Fibroblast of lung (primary cell): ENCODE results near the gene PCID2.

ENCODE experiments used
- CTCF ChIP-seq, 2 donors: IDR thresholded peaks in 1 of 2; conservative IDR thresholded peaks in 1 of 2; 1 replicate in 1 of 2; 2 replicates in 1 of 2; pipeline ENCODE4 v1.5.1; 2011 to 2012; ENCODE audit warnings: low read length in 2 of 2, control low read depth in 1 of 2, inconsistent platforms in 1 of 2, low read depth in 1 of 2, mild to moderate bottlenecking in 1 of 2
- EZH2 ChIP-seq: IDR thresholded peaks from 2 replicates; pipeline ENCODE4 v1.5.1; 2012; ENCODE audit warnings: low read length, control low read depth, mild to moderate bottlenecking; ENCODE audit errors: missing control alignments

GRCh38 chr13:113219256-113219940 is 10.9 kb upstream of the PCID2 start:
- TF ChIP-seq CTCF (conservative IDR thresholded peaks at IDR 0.05 in 1 of 2, IDR thresholded peaks at IDR 0.05 in 1 of 2; ENCODE audit: low read depth in 1 of 2, low read length in 2 of 2): no peak
- TF ChIP-seq EZH2: no peak
